Hepatocyte (in vitro differentiated cells): ENCODE data around the gene SLFN14.

ENCODE experiments used
- EZH2 ChIP-seq: fragments of 200-600 bp; sonication (generic); IDR thresholded peaks from 2 replicates; pipeline ENCODE4 v1.6.1; 2016; ENCODE audit warnings: antibody characterized with exemption, mild to moderate bottlenecking, borderline replicate concordance
- EZH2phosphoT487 ChIP-seq: fragments of 200-600 bp; sonication (generic); IDR thresholded peaks from one replicate; pipeline ENCODE4 v1.6.1; 2018; ENCODE audit warnings: antibody characterized with exemption, mild to moderate bottlenecking, low read depth, moderate library complexity; ENCODE audit not compliant: unreplicated experiment, severe bottlenecking
- TF ChIP-seq, protein P1 (sequence below): fragments of 200-600 bp; sonication (generic); IDR thresholded peaks from 2 replicates; pipeline ENCODE4 v1.5.1; 2016; ENCODE audit warnings: antibody characterized with exemption, mild to moderate bottlenecking; ENCODE audit not compliant: poor library complexity

DNA sequence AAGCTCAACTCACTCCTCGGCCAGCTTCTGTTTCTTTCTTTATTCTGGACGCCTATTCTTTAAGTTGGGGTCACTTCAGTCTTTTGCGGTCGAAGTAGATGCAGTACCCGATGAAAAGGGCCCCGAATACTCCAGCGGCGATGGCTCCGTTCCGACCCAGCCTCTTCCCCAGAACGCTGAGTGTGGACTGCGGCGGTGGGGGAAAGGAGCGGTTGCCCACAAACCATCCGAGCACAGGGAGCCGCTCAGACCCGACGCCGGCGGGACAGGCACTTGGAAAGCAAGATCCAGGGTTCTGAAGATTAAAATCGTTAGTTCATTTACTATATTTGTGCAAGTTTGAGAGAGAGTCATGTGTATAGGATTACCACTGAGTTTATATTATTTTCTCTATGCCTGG lies 45.6 kb downstream of the SLFN14 start:
- TF ChIP-seq, protein P1, sequence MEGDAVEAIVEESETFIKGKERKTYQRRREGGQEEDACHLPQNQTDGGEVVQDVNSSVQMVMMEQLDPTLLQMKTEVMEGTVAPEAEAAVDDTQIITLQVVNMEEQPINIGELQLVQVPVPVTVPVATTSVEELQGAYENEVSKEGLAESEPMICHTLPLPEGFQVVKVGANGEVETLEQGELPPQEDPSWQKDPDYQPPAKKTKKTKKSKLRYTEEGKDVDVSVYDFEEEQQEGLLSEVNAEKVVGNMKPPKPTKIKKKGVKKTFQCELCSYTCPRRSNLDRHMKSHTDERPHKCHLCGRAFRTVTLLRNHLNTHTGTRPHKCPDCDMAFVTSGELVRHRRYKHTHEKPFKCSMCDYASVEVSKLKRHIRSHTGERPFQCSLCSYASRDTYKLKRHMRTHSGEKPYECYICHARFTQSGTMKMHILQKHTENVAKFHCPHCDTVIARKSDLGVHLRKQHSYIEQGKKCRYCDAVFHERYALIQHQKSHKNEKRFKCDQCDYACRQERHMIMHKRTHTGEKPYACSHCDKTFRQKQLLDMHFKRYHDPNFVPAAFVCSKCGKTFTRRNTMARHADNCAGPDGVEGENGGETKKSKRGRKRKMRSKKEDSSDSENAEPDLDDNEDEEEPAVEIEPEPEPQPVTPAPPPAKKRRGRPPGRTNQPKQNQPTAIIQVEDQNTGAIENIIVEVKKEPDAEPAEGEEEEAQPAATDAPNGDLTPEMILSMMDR, result no peak
- no peak for TF ChIP-seq EZH2
- TF ChIP-seq EZH2phosphoT487, result no peak
